HAP-1 (cell line): ENCODE results near the gene PODXL.
A peak's percentile ranks its signal among the peaks of the same experiment; 100 is the strongest.
"Not testable (repeated sequence)": the region's sequence is repeated elsewhere in the genome, so short reads cannot be mapped to it uniquely, and the experiment has no call there.

Source experiments
- DNase-seq, 2 experiments: peaks; one replicate each; pipeline ENCODE4 v3.0.0-alpha.2; 2016 to 2020; ENCODE audit warnings: low spot score in 2 of 2
- H3K27me3 ChIP-seq: fragments of 250-450 bp; sonication (Bioruptor Pico); 2 replicates; pipeline ENCODE4 v1.5.1; 2020; ENCODE audit warnings: low read depth, mild to moderate bottlenecking, moderate library complexity
- H3K36me3 ChIP-seq: fragments of 250-450 bp; sonication (Bioruptor Pico); replicated peaks from 2 replicates; pipeline ENCODE4 v1.5.1; 2020; ENCODE audit warnings: mild to moderate bottlenecking
- H3K4me1 ChIP-seq: fragments of 250-450 bp; sonication (Bioruptor Pico); 2 replicates; pipeline ENCODE4 v1.5.1; 2020; ENCODE audit warnings: mild to moderate bottlenecking
- H3K4me3 ChIP-seq: fragments of 250-450 bp; sonication (Bioruptor Pico); 2 replicates; pipeline ENCODE4 v1.5.1; 2020; ENCODE audit warnings: mild to moderate bottlenecking, moderate library complexity
- H3K9me3 ChIP-seq: fragments of 250-450 bp; sonication (Bioruptor Pico); 2 replicates; pipeline ENCODE4 v1.5.1; 2020; ENCODE audit warnings: mild to moderate bottlenecking, moderate library complexity
- in situ Hi-C: fragments of 300-500 bp; cut with MboI; formaldehyde crosslinking; loops from 3 replicates; pipeline ENCODE4 v1.14.3; 2020; ENCODE audit warnings: low sequenced_read_pairs, inconsistent platforms, mixed read lengths

Gene PODXL

GRCh38 chr7:131524115-131524514 lies 32.3 kb downstream of the PODXL start:
- no peaks in the 10 kb centered on the region; the same call in none of the 2 replicates for H3K36me3 ChIP-seq
- no peaks in the 10 kb centered on the region for H3K9me3 ChIP-seq
- peaks cover 23% of the 10 kb centered on the region for H3K4me1 ChIP-seq
- DNase-seq: no peak
- in situ Hi-C loops: no loop called here
- no peak overlapping the region for H3K4me3 ChIP-seq
- H3K27me3 ChIP-seq: no peaks in the 10 kb centered on the region

DNA sequence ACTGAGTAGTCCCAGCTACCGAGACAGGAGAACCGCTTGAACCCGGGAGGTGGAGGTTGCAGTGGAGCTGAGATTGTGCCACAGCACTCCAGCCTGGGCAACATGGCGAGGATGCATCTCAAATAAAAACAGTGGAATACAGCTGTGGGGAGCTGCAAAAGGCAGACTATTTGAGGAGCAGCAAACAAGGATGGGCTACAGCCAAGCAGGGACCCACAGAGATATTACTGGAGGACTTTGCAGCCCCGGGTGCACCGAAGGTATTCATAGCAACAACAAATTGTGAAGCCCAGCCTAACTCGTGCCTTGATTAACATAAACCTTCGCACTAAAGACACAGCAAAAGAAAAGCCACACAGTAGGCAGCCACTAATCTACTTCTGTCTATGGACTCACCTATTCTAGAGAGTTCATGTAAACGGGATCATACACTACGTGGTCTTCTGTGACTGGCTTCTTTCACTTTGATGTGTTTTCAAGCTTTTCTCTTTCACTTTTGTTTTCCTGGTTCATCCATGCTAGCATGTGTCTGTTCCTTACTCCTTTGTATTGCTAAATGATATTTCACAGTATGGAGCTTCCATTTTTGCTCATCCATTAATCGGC lies 34.0 kb downstream of the PODXL start:
- no peaks in the 10 kb centered on the region for H3K27me3 ChIP-seq
- H3K4me1 ChIP-seq: peaks cover 23% of the 10 kb centered on the region
- in situ Hi-C loops: no loop called here
- DNase-seq: no peak
- H3K4me3 ChIP-seq: no peak overlapping the region
- H3K9me3 ChIP-seq: no peaks in the 10 kb centered on the region
- H3K36me3 ChIP-seq: no peaks in the 10 kb centered on the region; the same call in none of the 2 replicates

GRCh38 chr7:131521651-131522163 lies 34.7 kb downstream of the PODXL start:
- in situ Hi-C loops: no loop called here
- Histone ChIP-seq H3K36me3 (no peaks in the 10 kb centered on the region; the same call in none of the 2 replicates), H3K9me3 (no peaks in the 10 kb centered on the region), H3K4me3 (no peak overlapping the region), H3K27me3 (no peaks in the 10 kb centered on the region), H3K4me1 (peaks cover 23% of the 10 kb centered on the region)
- peak; percentile 23 to 59 for DNase-seq

DNA sequence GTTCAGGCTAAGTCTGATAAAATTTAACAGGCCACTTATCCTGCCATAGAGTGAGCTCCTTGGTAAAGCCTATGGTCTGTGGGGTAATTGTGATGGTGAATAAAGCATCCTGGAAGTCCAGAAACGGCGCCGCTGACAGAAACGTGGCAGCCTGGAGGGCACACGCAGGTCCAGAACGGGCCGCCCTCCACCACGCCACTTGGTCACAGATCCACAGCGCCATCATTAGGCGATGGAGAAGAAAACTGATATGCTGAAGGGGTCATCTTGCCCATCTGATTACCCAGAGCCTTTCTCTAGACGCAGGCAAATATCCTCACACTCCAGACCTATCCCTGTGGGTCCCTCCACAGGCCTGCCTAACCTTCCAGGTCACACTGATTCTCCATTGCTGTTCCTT lies 37.8 kb downstream of the PODXL start:
- Histone ChIP-seq H3K36me3 (no peaks in the 10 kb centered on the region; the same call in 1 of the 2 replicates), H3K4me3 (no peak overlapping the region), H3K27me3 (no peaks in the 10 kb centered on the region), H3K9me3 (no peaks in the 10 kb centered on the region), H3K4me1 (peaks cover 26% of the 10 kb centered on the region)
- in situ Hi-C loops: no loop called here
- DNase-seq: no peak

DNA sequence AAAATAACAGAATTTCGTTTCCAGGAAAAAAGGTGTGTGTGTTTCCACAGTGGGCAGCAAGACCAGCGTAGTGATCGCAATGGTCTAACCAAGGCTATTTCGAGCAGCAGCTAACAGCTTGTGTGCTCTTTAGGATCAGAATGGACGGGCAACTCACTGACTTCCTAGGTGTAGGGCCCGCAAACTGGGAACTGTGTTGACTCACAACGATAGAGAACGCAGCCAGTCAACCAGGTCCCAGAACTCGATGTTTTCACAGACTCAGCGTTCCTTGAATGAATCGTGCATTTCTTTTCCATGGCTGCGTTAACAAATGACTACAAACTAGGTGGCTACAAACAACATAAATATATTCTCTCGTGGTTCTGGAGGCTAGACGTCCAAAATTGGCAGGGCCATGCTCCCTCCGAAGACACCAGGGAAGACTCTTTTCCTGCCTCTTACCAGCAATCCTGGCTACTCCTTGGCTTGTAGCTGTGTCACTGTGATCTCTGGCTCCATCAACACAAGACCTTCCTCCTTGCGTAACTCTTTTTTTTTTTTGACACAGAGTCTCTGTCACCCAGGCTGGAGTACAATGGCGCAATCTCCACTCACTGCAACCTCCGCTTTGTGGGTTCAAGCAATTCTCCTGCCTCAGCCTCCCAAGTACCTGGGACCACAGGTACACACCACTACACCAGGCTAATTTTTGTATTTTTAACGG lies 39.1 kb downstream of the PODXL start:
- no peak overlapping the region for H3K4me3 ChIP-seq
- in situ Hi-C loops: no loop called here
- peaks cover 20% of the 10 kb centered on the region for H3K4me1 ChIP-seq
- H3K9me3 ChIP-seq: no peaks in the 10 kb centered on the region
- DNase-seq: no peak
- no peaks in the 10 kb centered on the region for H3K27me3 ChIP-seq
- H3K36me3 ChIP-seq: no peaks in the 10 kb centered on the region; the same call in 1 of the 2 replicates

- DNase-seq, H3K4me3 ChIP-seq, H3K36me3 ChIP-seq, H3K27me3 ChIP-seq, H3K9me3 ChIP-seq, H3K4me1 ChIP-seq, in situ Hi-C loops: not testable (repeated sequence)
Measured at GRCh38 chr7:131515471-131515870, 41.0 kb downstream of the PODXL start.

DNA sequence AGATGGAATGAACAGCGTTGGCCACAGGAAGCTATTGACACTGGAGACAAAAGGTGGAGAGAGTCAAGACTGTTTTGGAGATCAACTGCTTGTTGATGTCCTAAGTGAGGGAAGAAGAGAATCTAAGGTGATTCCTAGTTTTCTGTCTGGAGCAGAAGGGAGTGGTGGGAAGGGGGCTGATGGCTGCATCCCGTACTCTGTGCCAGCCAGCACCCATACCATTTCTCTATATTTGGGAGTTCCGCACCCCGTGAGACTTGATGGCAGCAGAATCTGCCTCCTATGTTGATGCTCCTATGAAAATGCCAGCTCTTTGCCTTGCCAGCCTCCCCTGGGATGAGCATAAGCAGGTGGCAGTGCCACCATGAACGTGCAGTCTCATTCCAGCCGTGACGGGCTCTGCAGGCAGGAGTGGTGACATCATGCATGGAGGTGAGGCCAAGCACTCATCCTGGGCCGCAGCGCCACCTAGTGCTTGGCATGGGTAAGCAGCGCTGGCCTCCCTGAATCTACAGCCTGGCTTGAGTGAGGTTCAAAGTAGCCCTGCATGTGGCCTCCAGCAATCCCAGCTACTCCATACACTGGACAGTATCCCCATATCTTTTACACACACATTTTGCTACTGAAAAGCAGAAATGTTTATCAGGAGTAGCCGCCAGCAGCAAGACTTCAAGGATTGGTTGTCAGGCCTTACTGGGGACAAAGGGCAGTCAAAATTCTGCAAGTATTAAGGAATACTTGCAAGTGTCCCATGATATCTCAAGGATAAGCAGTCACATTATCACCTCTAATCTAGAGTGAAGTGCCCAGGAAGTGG lies 43.0 kb downstream of the PODXL start:
- peak; percentile 65 to 89 for DNase-seq
- Histone ChIP-seq H3K36me3 (peaks cover 16% of the 10 kb centered on the region), H3K27me3 (no peaks in the 10 kb centered on the region), H3K4me3 (no peak overlapping the region), H3K4me1 (peaks cover 9% of the 10 kb centered on the region), H3K9me3 (no peaks in the 10 kb centered on the region)
- in situ Hi-C loops: loop anchor here (5.0 kb wide), 1 partner anchor 144 kb away; no protein-coding TSS in a partner anchor

DNA sequence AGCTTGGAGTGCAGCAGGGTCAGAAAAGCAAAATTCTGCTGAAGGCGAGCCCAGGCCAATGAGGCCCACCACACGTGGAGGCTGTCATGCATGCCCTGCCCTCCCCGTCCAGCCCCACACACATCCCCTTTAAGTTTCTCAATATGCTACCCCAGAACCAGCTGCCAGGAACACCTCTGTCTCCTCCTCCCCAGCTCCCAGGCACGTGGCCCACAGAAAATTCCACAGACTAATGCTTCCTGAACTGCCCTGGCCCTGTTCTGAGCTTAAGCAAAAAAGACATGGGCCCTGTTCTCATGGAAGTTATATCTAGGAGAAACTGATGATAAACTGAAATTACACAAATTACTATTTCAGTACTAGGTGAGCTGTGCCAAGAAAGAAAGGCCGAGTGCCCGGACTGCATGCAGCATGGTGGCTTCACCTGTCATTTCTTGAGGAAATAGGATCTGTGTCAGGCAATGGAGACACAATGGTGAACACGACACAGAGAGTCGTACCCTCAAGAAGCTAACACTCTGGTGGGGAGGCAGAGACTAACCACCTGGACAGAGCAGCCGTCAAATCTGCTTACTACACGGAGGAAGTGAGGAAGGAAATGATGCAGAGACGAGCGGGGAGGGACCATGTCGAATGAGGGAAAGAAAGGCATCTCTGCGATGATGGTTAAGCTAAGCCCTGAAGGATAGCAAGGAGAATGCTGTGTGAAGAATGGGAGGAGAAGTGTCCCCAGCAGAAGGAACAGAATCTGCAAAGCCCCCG lies 44.5 kb downstream of the PODXL start:
- H3K27me3 ChIP-seq: no peaks in the 10 kb centered on the region
- H3K9me3 ChIP-seq: no peaks in the 10 kb centered on the region
- in situ Hi-C loops: loop anchor here (5.0 kb wide), 1 partner anchor 145 kb away; no protein-coding TSS in a partner anchor
- H3K36me3 ChIP-seq: peaks cover 24% of the 10 kb centered on the region
- DNase-seq: no peak
- H3K4me1 ChIP-seq: peaks cover 9% of the 10 kb centered on the region
- no peak overlapping the region for H3K4me3 ChIP-seq

GRCh38 chr7:131511071-131511470 lies 45.4 kb downstream of the PODXL start:
- Histone ChIP-seq H3K9me3 (no peaks in the 10 kb centered on the region), H3K36me3 (peaks cover 32% of the 10 kb centered on the region), H3K4me3 (no peak overlapping the region), H3K27me3 (no peaks in the 10 kb centered on the region), H3K4me1 (peaks cover 9% of the 10 kb centered on the region)
- in situ Hi-C loops: loop anchor here (5.0 kb wide), 1 partner anchor 146 kb away; no protein-coding TSS in a partner anchor
- DNase-seq: no peak

GRCh38 chr7:131509781-131510180 lies 46.6 kb downstream of the PODXL start:
- Histone ChIP-seq H3K4me3 (no peak overlapping the region), H3K27me3 (no peaks in the 10 kb centered on the region), H3K9me3 (no peaks in the 10 kb centered on the region), H3K36me3 (peaks cover 45% of the 10 kb centered on the region), H3K4me1 (peaks cover 2% of the 10 kb centered on the region)
- in situ Hi-C loops: loop anchor here (5.0 kb wide), 1 partner anchor 148 kb away; no protein-coding TSS in a partner anchor
- no peak for DNase-seq

GRCh38 chr7:131508754-131509486 lies 47.5 kb downstream of the PODXL start:
- Histone ChIP-seq H3K4me1 (no peaks in the 10 kb centered on the region; the same call in none of the 2 replicates), H3K36me3 (peaks cover 53% of the 10 kb centered on the region), H3K27me3 (no peaks in the 10 kb centered on the region), H3K4me3 (no peak overlapping the region), H3K9me3 (no peaks in the 10 kb centered on the region)
- DNase-seq: no peak
- in situ Hi-C loops: no loop called here

GRCh38 chr7:131507592-131508331 lies 48.7 kb downstream of the PODXL start:
- Histone ChIP-seq H3K4me1 (no peaks in the 10 kb centered on the region; the same call in 1 of the 2 replicates), H3K4me3 (no peak overlapping the region), H3K36me3 (peaks cover 63% of the 10 kb centered on the region), H3K9me3 (no peaks in the 10 kb centered on the region), H3K27me3 (no peaks in the 10 kb centered on the region)
- peak; percentile 69 to 89 for DNase-seq
- in situ Hi-C loops: no loop called here
